Measurements from ENCODE around the gene KRT25. TPM values are rescaled to one million over a fixed set of nuclear protein-coding genes. Genes with fewer than 3 reads are reported as not detected.

The KRT25 gene
- total RNA-seq, 1 experiment from 2014 or later = not detected

GRCh38 chr17:40775945-40776344, 20.8 kb upstream of the KRT25 start:
- Mint-ChIP-seq H3K27me3 (ENCODE audit: unreplicated experiment) (peaks cover 83% of the 10 kb centered on the region), H3K4me1 (ENCODE audit: low read depth, unreplicated experiment) (no peaks in the 10 kb centered on the region), H3K36me3 (ENCODE audit: insufficient read depth, unreplicated experiment) (no peaks in the 10 kb centered on the region), H3K9me3 (ENCODE audit: low read depth, unreplicated experiment) (no peaks in the 10 kb centered on the region), H3K4me3 (ENCODE audit: low read depth, unreplicated experiment) (no peak overlapping the region), H3K27ac (ENCODE audit: unreplicated experiment) (no peak overlapping the region)
- BruUV-seq (replicated peaks) = no TSS peak
- CTCF ChIA-PET = interaction anchor here (0.5 to 1.8 kb wide), 6 partner anchors 10 to 1141 kb away, joined by 3 to 5 read pairs (median 4); no protein-coding TSS in a partner anchor
- no peak for TF ChIP-seq CTCF (IDR thresholded peaks at IDR 0.05; ENCODE audit: unreplicated experiment)
- intact Hi-C loops (cut with micrococcal nuclease; ENCODE audit: unreplicated experiment) = no loop called here
- DNase-seq = no peak

GRCh38 chr17:40772101-40772500, 17.0 kb upstream of the KRT25 start, which contains the start of gene KRT26:
Gene KRT26 (minus strand): TSS chr17:40772201. CDS start chr17:40772113, 88 bp downstream.
- Mint-ChIP-seq H3K4me1 (ENCODE audit: low read depth, unreplicated experiment) (no peaks in the 10 kb centered on the region), H3K4me3 (ENCODE audit: low read depth, unreplicated experiment) (no peak within 1 kb of the TSS), H3K27me3 (ENCODE audit: unreplicated experiment) (peaks cover 75% of the 10 kb centered on the region), H3K36me3 (ENCODE audit: insufficient read depth, unreplicated experiment) (no peaks in the 10 kb centered on the region), H3K9me3 (ENCODE audit: low read depth, unreplicated experiment) (no peaks in the 10 kb centered on the region), H3K27ac (ENCODE audit: unreplicated experiment) (no peak within 1 kb of the TSS)
- CTCF ChIA-PET = interaction anchor here (0.5 to 6.5 kb wide), 10 partner anchors 8 to 1011 kb away, joined by 3 to 39 read pairs (median 4); partner anchors contain the start of gene KRT27
- no TSS peak for BruUV-seq (replicated peaks)
- intact Hi-C loops (cut with micrococcal nuclease; ENCODE audit: unreplicated experiment) = loop anchor here (5.0 kb wide), 1 partner anchor 80 kb away; no protein-coding TSS in a partner anchor
- TF ChIP-seq CTCF (IDR thresholded peaks at IDR 0.05; ENCODE audit: unreplicated experiment) = no peak
- DNase-seq = no peak

GRCh38 chr17:40765657-40766056, 10.5 kb upstream of the KRT25 start:
- Mint-ChIP-seq H3K4me1 (ENCODE audit: low read depth, unreplicated experiment) (no peaks in the 10 kb centered on the region), H3K36me3 (ENCODE audit: insufficient read depth, unreplicated experiment) (no peaks in the 10 kb centered on the region), H3K4me3 (ENCODE audit: low read depth, unreplicated experiment) (no peak overlapping the region), H3K27me3 (ENCODE audit: unreplicated experiment) (peaks cover 48% of the 10 kb centered on the region), H3K27ac (ENCODE audit: unreplicated experiment) (no peak overlapping the region), H3K9me3 (ENCODE audit: low read depth, unreplicated experiment) (peaks cover 14% of the 10 kb centered on the region)
- intact Hi-C loops (cut with micrococcal nuclease; ENCODE audit: unreplicated experiment) = no loop called here
- CTCF ChIA-PET = interaction anchor here (1.7 to 1.8 kb wide), 2 partner anchors 10 to 23 kb away, joined by 3 to 4 read pairs; partner anchors contain the start of gene KRT25
- BruUV-seq (replicated peaks) = no TSS peak
- no peak for TF ChIP-seq CTCF (IDR thresholded peaks at IDR 0.05; ENCODE audit: unreplicated experiment)
- DNase-seq = no peak

GRCh38 chr17:40763752-40764151, 8.6 kb upstream of the KRT25 start:
- peaks cover 26% of the 10 kb centered on the region for H3K9me3 Mint-ChIP-seq (ENCODE audit: low read depth, unreplicated experiment)
- no peak for DNase-seq
- BruUV-seq (replicated peaks) = no TSS peak
- TF ChIP-seq CTCF (IDR thresholded peaks at IDR 0.05; ENCODE audit: unreplicated experiment) = no peak
- H3K36me3 Mint-ChIP-seq (ENCODE audit: insufficient read depth, unreplicated experiment) = no peaks in the 10 kb centered on the region
- CTCF ChIA-PET = interaction anchor here (0.6 to 3.5 kb wide), 15 partner anchors 8 to 213 kb away, joined by 3 to 10 read pairs (median 4); partner anchors contain the start of gene KRT25
- peaks cover 52% of the 10 kb centered on the region for H3K27me3 Mint-ChIP-seq (ENCODE audit: unreplicated experiment)
- intact Hi-C loops (cut with micrococcal nuclease; ENCODE audit: unreplicated experiment) = no loop called here
- no peak overlapping the region for H3K27ac Mint-ChIP-seq (ENCODE audit: unreplicated experiment)
- H3K4me1 Mint-ChIP-seq (ENCODE audit: low read depth, unreplicated experiment) = no peaks in the 10 kb centered on the region
- no peak overlapping the region for H3K4me3 Mint-ChIP-seq (ENCODE audit: low read depth, unreplicated experiment)
